GM18873 (cell line): Measurements from ENCODE around the gene SF3B1.
A peak's percentile ranks its signal among the peaks of the same experiment; 100 is the strongest.
"Not testable (repeated sequence)": the region's sequence is repeated elsewhere in the genome, so short reads cannot be mapped to it uniquely, and the experiment has no call there.

Source experiments
- ATAC-seq: cut with Tn5 transposase; IDR thresholded peaks from one replicate; pipeline ENCODE4 v1.9.1; 2021; ENCODE audit warnings: mild to moderate bottlenecking, moderate library complexity, moderate number of reproducible peaks; ENCODE audit not compliant: unreplicated experiment, low FRiP score

The SF3B1 gene

DNA sequence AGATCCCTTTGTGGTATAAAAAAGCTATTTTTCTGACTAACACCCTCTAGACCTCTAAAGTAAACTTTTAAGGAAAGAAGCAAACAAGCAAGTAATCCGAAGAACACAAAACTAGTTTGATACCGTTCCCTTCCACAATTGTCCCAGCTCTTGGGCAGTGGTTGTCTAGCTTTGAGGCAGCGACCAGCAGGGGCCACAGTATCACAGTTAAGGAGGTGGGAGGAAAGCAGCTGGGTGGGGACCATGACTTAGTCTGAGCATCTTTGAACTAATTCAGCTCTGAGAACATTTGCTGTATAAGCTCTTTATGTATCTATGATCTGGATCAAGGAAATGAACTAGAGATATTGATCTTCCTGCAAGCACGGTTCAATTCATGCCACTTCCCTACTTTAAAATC lies 51.0 kb downstream of the SF3B1 start:
- no peak for ATAC-seq

DNA sequence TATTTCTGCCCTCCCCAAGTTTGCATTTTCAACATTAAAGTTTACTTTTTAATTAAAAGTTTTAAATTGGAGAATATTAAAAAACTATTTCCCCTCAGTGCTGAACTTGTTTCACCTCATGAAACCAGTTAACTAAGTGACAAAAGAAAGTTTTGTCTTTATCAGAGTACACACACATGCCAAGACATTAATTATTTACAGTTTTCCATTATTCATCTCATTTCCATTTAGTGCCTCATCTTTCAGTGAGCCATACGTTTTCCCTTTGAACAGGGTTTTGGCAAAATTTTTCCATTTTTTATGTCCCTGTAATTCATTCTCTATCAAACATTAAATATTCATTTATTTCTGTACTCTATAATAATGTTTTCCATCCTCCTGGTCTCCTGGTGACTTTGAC lies 53.2 kb downstream of the SF3B1 start:
- ATAC-seq: no peak

DNA sequence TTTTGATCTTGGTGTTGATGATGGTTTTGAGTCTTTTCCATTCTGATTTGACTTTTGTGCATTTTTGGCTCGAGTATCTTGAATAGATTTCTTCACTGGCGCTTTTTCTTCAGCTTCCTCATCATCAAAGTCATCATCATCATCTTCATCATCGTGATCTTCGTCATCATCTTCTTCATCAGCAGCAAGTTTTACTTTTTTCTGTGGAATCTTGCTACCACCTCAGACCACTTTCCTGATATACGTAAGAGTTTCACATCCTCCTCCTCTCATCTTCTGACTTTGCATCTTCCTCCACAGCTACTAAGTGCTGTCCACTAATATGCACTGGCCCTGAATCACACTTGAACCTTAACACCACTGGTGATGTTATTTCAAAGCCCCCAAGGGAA lies 54.9 kb downstream of the SF3B1 start:
- not testable (repeated sequence) for ATAC-seq

DNA sequence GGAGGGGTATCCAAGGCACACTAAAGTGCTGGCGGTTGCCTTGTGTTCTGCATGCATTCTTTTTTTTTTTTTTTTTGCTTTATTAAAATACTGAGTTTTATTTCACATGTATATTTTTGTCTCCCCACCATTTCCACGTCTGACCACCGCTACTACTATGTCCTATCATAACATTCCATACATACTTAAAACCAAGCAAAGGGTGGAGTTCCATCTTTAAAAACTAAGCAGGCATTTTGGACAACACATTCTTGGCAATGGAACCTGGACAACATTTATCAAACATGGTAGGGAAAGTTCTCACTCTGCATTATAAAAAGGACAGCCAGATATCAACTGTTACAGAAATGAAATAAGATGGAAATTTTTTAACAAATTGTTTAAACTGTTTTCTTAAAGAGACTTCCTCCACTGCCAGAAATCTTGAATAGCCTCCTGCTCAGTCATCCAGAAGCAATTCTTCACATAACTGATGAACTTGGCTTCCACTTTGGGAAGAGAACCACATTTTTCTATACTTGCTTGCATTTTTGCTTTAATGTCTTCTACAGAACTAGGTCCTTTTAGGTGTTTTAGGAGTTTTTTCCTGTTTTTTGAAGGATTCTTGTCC lies 55.4 kb downstream of the SF3B1 start:
- ATAC-seq: not testable (repeated sequence)

DNA sequence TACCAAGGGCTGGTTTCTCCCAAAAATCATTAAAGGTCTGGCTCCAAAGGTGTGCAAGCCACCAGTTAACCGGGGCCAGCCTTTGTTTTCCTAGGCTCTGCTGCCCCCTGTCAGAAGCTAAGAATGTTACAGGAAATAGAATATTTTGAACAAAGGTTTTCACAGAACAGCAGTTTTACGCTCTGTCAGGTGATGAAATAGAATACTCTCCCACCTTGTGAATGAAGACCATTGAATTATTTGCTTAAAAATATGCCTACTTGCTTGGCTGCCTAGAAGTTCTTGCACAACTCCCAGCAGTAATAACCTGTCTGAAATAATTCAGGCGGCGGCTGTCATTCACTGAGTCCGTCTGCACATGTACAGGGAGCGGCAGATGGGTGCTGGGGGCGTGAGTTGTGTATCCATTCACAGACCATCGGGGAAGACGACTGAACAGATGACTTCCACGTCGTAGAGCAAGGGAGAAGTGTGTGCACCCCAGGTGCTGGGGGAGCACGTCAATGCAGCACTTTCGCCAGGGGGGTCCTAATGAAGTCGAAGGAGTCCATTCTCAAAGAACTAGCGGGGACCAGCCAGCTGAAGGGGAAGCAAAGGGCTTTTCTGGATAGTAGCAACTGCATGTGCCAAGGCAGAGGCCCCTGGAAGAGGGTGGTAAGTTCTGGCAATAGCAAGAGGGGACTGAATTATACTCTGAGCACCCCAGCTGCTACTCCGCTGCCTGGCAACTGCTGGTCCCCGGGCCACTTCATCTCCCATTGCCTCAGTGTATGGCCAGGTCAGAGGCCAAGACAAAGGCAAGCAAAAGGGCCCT lies 56.1 kb downstream of the SF3B1 start:
- no peak for ATAC-seq

DNA sequence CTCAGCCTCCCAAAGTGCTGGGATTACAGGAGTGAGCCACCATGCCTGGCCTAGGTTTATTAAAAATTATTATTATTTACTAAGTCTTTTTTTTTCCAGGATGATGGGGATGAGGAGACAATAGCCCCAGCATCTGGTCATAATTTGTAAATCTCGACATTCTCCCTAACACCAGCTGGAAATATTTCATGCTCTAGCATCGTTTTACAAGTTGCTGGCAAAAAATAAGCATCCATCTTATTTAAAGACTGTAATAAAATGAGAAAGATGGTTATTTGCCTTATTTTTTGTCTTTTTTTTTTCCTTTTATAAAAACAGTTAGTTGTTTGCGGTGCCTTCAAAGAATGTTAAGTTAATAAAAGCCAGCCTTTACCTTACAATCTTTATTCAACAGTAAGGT lies 56.7 kb downstream of the SF3B1 start:
- ATAC-seq: no peak

DNA sequence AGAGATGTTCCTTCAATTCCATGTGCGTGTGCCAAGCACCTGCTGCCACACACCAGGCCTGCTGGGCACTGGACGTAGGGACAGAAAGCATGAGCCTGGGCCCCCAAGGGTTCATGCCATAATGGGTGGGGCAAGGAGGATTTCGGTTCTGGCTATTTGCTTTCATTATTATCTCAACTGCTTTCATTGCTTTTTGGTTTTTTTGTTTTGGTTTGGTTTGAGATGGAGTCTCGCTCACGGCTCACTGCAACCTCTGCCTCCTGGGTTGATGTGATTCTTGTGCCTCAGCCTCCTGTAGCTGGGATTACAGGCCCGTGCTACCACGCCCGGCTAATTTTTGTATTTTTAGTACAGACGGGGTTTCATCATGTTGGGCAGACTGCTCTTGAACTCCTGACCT lies 57.2 kb downstream of the SF3B1 start:
- no peak for ATAC-seq

DNA sequence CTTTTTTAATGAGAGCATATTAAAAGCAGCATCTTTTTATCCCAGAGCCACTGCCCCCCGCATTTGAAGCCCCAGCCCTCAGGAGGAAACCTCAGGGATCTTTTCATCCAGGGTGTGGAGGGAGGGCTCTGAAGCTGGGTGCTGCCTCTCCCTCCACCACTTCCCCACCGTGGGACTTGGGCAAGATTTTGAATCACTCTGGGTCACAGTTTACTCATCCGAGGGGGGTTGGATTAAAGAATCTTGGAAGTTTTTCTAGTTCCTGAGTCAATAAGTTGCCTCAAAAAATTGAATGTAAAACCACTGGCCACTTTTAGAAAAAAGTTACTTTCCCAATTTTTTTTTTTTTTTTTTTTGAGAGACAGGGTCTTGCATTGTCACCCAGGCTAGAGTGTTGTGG lies 62.2 kb downstream of the SF3B1 start:
- ATAC-seq: no peak

DNA sequence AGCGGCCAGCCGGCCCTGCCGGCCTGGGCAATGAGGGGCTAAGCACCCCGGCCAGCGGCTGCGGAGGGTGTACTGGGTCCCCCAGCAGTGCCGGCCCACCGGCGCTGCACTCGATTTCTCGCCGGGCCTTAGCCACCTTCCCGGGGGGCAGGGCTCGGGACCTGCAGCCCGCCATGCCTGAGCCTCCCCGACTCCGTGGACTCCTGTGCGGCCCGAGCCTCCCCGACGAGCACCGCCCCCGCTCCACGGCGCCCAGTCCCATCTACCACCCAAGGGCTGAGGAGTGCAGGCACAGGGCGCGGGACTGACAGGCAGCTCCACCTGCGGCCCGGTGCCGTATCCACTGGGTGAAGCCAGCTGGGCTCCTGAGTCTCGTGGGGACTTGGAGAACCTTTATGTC lies 64.2 kb downstream of the SF3B1 start:
- ATAC-seq: not testable (repeated sequence)

DNA sequence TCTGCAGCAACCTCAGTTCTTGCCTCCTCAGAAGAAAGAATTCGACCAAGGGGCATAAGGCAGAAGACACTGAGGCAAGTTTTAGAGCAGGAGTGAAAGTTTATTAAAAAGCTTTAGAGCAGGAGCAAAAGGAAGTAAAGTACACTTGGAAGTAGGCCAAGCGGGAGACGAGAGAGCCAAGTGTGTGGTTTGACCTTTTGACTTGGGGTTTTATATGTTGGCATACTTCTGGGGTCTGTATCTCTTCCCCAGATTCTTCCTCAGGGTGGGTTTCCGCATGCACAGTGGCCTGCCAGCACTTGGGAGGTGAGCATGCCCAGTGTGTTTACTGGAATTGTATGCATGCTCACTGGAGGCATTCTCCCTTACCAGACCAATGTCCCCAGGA lies 64.9 kb downstream of the SF3B1 start:
- ATAC-seq: no peak

DNA sequence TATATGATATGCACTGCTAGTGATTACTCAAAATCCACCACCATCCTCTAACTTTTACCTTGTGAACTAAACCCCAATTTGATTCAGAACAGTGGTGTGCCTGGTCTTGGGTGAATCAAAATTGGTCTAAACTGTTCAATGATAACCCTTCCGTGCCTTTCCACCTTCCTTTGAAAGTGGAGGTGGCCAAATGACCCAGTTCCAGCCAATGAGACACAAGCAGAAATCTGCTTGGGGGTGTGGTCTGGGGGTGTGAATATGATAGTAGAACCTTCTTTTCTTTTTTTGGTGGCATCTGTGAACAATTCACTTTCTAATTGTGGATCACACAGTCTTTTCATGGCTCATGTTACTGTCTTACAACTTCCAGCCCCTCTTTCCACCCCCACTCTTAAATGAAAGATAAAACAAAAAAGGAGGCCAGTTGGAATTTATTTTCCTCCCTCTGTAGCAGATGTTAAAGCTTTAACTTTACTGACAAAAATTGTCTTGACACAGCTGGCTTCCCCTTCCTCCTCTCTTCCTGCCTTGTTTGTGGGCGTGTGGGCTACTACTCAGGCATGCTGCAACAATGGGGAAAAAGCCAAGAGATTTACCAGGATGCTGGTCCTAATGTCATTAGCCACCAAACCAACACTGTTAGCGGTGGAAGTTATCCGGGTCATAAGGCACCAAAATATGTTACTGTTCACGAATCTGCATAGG lies 65.4 kb downstream of the SF3B1 start:
- no peak for ATAC-seq

DNA sequence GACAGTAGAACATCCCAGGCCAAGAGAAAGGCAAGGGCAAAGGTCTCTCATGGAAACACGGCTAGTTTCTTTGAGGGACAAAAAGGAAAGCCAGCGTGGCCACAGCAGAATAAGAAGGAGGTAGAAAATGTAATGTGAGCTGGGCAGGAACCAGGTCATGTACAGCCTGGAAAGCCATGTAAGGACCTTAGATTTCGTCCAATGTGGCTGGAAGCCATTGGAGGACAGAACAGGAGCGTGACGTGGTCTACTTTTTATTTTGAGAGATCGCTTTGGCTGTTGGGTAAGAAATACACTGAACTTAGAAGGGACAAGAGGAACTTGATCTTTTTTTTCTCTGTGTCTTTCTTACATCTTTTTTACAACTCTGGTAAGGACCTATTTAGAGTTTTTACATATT lies 66.4 kb downstream of the SF3B1 start:
- ATAC-seq: no peak

DNA sequence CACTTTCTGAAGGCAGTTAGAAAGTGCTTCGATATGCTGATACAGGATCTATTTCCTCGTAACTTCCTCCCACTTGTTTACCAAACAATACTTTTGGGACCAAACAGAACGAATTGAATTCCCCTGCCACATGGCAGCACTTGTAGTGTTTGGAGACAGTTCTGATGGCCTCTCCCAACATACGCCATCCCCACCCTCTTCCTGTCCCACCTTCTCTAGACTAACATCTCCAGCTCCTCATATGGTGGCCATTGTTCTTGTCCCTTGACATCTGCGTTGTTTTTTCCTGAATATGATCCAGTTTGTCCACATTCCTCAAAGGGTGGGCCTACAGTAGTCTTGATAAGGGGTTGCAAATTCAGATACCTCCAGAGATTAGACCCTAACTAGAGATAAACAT lies 70.8 kb downstream of the SF3B1 start:
- ATAC-seq: no peak

DNA sequence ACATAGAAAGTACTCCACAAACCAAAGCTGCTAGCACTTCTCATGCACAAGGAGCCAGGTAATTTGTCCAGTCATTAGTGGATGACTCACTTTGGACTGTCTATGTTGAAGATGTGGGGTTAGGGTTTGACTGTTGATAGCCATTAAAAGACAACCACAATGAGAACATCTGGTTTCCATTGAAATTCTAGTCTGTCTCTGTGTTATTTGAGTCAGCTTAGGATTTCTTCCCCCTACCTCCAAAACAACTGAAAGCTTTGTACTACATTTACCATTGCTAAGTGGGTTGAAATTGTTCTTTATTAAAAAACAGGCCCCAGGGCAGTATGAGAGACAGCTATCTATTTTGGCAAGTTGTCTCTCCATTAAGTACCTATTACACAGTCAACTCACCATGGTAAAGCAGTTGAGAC lies 74.1 kb downstream of the SF3B1 start:
- peak; percentile 66 for ATAC-seq

DNA sequence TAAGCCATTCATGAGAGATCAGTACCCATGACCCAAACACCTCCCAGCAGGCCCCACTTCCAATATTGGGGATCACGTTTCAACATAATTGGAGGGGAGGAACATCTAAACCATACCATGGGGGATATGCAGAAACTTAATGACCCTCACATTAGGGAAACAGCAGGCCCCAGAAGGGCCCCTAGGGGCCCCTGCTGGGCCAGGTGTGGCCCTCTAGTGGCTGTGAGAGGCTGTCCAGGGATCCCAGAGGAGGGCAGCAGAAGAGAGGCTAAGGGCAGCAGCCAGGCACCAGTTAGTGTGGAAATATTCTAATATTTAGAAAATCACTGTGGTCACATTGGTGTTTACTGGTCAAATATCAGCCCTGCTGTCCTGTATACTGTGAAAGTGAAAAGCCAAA lies 75.0 kb downstream of the SF3B1 start:
- no peak for ATAC-seq

DNA sequence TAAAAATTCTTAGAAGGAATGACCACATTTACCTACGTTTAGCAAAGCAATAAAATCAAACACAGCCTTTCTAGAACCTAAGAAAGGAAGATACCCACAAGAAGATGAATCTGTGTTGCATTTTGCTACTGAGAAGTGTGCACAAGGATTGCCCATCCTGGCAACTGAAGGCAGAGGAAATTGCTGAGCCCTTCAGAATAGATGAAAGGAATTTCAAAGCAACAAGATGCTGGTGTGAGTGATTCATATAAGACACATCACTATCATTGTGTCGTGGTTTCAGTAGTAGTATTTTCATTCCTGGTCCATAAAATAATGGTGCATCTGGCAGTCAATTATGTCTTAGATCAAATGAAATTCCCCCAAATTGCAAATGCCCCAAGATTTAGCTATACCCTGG lies 75.9 kb downstream of the SF3B1 start:
- no peak for ATAC-seq

DNA sequence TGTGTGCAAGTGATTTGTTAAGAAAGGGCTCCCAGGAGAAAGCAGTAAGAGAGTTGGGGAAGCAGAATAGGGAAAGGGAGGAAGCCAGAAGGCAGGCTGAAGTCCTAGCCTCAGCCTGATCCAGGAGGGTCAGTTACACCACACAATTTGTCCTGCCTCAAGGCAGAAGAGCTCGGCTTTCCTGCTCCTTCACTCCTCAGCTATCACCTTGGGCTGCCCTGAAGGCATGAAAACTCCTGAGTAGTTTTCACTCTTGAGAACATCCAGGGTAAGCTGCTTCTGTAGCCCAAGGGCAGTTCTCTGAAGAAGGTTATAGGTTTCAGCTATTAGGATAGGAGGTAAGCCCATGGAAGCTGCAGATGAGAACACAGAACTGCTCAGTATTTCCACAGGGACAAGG lies 76.8 kb downstream of the SF3B1 start:
- ATAC-seq: no peak

DNA sequence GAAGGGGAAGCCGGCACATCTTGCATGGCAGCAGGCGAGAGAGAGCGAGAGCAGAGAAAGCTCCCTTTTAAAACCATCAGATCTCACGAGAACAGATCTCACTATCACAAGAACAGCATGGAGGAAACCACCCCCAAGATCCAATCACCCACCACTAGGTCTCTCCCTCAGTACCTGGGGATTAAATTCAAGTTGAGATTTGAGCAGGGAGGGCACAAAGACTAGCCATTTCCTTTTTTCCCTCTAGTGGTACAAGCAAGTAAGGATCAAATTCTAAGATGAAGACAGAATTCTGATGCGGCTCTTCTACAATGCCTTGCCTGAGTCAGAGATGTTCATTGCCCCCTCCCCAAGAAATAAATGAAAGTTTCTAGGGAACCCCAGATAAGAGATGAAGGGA lies 78.7 kb downstream of the SF3B1 start:
- ATAC-seq: no peak

DNA sequence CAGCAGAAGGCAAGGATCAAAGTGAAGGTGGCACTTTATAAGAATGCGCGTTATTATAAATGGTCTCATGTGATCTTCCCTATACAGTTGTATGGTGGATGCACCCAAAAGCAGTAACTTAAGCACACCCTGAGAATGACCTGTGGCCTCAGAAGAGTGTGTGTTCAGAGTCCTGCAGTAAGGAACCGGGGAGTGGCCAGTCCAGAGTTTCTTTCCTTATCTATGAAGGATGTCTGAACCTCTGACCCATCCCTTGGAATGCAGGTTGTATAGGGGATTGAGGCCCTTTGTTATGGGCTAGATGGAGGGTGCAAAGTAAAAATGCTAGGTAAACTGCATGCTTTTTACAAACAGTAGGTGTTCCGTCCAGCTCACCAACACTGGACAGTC lies 80.7 kb downstream of the SF3B1 start:
- ATAC-seq: no peak

DNA sequence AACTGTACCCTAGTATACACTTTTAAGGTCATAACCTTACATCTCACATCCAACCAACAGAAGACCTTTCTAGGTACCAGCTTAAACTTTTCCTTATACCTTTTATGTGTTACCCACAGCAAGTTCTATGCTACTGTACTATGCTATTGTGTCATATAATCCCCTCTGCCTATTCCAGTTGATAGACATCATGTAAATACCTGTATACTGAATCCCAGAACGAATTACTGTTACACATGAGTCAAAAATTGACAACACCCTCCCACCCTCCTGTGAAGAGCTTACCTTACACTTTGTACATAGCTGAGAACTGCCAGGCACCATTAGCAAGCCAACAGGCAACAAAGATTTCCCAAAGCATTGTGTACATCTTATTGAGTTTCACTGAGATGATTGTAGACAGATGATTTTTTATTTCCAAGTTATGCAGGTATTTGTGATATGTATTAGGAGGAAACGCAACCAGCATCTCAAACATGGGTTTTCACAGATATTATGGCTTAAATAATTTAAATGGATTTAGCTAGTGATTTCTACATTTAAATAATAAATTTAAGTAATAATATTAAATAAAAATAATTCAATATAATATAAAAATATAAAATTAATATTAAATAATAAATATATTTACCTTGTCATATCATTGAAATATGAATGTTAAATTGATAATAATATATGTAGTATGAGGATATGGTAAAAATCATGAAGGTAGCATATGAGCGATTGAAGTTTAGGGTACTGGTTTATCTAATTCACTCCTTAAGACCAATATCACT lies 81.2 kb downstream of the SF3B1 start:
- ATAC-seq: no peak

DNA sequence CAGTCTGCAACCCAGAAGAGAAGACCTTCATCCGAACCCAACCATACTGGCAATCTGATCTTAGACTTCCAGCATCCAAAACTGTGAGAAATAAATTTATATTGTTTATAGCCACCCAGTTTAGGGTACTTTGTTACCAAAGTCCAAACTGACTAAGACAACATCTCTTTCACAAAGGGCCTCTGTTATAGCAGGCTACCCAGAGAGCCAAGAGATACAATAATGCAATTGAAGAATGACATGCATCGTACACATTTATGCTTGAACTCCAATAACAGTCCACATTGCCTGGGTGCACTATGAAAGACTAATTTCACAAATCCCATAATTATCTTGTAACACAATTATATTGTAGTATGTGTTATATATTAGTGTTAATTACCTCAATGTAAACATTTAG lies 85.1 kb downstream of the SF3B1 start:
- no peak for ATAC-seq
